RWPE2 (cell line): ENCODE data around the gene PNPLA6.

Source experiments
- ATAC-seq: fragments of 200-7000 bp; cut with Tn5 transposase; 3 replicates; pipeline ENCODE4 v1.9.1; 2021; ENCODE audit warnings: low read depth
- DNase-seq: peaks from one replicate; pipeline ENCODE4 v3.0.0-alpha.2; 2020; ENCODE audit warnings: low spot score
- H3K27ac ChIP-seq: fragments of 450-650 bp; 2 replicates; pipeline ENCODE4 v1.5.1; 2017; ENCODE audit warnings: mild to moderate bottlenecking; ENCODE audit not compliant: poor library complexity, severe bottlenecking
- H3K27me3 ChIP-seq: fragments of 250-450 bp; sonication (Bioruptor Pico); 2 replicates; pipeline ENCODE4 v1.5.1; 2021; ENCODE audit warnings: mild to moderate bottlenecking, moderate library complexity; ENCODE audit not compliant: insufficient read depth, poor library complexity, severe bottlenecking
- H3K36me3 ChIP-seq: fragments of 250-450 bp; sonication (Bioruptor Pico); 2 replicates; pipeline ENCODE4 v1.5.1; 2020; ENCODE audit warnings: low read depth, mild to moderate bottlenecking, moderate library complexity
- H3K4me1 ChIP-seq: fragments of 250-450 bp; sonication (Bioruptor Pico); 2 replicates; pipeline ENCODE4 v1.5.1; 2021; ENCODE audit warnings: mild to moderate bottlenecking, moderate library complexity; ENCODE audit not compliant: insufficient read depth, poor library complexity, severe bottlenecking
- H3K4me3 ChIP-seq: fragments of 250-450 bp; sonication (Bioruptor Pico); 2 replicates; pipeline ENCODE4 v1.5.1; 2021; ENCODE audit warnings: mild to moderate bottlenecking, moderate library complexity; ENCODE audit not compliant: severe bottlenecking
- H3K9me3 ChIP-seq: fragments of 250-450 bp; sonication (Bioruptor Pico); 2 replicates; pipeline ENCODE4 v1.5.1; 2021; ENCODE audit warnings: mild to moderate bottlenecking, moderate library complexity; ENCODE audit not compliant: severe bottlenecking
- TF ChIP-seq, protein P1 (sequence below): fragments of 450-650 bp; IDR thresholded peaks from one replicate; pipeline ENCODE4 v1.5.1; 2017; ENCODE audit warnings: mild to moderate bottlenecking, moderate library complexity; ENCODE audit not compliant: poor library complexity, severe bottlenecking

PNPLA6 gene

DNA sequence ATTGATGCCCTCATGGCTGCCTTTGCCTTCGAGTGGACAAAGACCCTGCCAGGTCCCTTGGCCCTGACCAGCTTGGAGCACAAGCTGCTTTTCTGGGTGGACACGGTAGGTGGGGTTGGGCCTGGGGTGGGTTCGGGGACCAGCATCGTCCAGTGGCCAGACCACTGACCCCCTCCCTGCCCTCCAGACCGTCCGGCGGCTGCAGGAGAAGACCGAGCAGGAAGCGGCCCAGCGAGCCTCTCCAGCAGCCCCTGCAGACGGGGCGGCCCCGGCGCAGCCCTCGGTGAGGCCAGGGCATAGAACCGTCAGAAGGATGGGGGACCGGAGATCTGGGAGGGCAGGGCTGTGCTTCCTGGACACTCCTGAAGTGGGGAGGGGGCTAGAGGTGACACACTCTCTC, 70.8 kb downstream of the PNPLA6 start:
- H3K36me3 ChIP-seq, result peaks cover 2% of the 10 kb centered on the region; the same call in 1 of the 2 replicates
- H3K4me1 ChIP-seq, result no peaks in the 10 kb centered on the region
- H3K4me3 ChIP-seq, result no peak overlapping the region
- no peak overlapping the region for H3K27ac ChIP-seq
- TF ChIP-seq, protein P1, sequence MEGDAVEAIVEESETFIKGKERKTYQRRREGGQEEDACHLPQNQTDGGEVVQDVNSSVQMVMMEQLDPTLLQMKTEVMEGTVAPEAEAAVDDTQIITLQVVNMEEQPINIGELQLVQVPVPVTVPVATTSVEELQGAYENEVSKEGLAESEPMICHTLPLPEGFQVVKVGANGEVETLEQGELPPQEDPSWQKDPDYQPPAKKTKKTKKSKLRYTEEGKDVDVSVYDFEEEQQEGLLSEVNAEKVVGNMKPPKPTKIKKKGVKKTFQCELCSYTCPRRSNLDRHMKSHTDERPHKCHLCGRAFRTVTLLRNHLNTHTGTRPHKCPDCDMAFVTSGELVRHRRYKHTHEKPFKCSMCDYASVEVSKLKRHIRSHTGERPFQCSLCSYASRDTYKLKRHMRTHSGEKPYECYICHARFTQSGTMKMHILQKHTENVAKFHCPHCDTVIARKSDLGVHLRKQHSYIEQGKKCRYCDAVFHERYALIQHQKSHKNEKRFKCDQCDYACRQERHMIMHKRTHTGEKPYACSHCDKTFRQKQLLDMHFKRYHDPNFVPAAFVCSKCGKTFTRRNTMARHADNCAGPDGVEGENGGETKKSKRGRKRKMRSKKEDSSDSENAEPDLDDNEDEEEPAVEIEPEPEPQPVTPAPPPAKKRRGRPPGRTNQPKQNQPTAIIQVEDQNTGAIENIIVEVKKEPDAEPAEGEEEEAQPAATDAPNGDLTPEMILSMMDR, result no peak
- no peak for DNase-seq
- ATAC-seq, result no peak
- no peaks in the 10 kb centered on the region for H3K27me3 ChIP-seq
- H3K9me3 ChIP-seq, result no peaks in the 10 kb centered on the region

DNA sequence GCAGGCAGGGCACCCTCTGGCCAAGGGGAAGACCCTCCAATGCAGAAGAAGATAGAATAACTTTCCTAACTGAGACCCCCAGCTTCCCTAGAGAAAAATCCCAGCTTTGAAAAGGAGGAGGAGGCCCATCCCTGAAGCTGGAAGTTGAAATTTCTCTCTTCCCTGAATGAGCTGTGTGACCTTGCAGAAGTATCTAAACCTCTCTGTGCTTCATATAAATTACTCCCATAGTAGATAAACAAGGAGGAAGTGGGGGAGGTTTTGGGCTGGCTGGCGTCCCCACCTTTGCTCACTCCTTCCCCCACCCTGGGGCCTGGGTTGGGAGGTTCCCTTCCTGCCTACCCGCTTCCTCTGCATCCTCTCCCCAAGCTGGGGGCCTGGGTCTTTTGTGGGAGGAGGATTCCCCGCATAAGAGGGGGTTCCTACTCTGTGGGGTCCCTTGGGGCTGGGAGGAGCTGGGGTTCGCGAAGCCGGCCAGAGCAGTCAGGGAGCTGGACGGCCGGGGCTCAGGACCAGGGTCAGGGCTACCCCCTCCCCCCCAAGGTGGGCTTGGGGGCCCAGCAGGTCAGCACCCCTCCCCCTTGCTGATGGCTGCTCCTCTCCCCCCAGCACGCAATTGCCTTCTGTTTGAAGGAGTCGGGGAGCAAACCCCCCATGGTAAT, 71.8 kb downstream of the PNPLA6 start:
- TF ChIP-seq, protein P1, result no peak
- no peaks in the 10 kb centered on the region for H3K27me3 ChIP-seq
- no peak for ATAC-seq

GRCh38 chr19:7607874-7608560, 72.5 kb downstream of the PNPLA6 start:
- no peak for ATAC-seq
- Histone ChIP-seq H3K9me3 (no peaks in the 10 kb centered on the region), H3K27me3 (no peaks in the 10 kb centered on the region), H3K36me3 (peaks cover 3% of the 10 kb centered on the region; the same call in 1 of the 2 replicates), H3K4me3 (no peak overlapping the region), H3K27ac (no peak overlapping the region), H3K4me1 (no peaks in the 10 kb centered on the region)
- TF ChIP-seq, protein P1, result no peak
- DNase-seq, result peak; percentile 47

More for the DNA sequence above, 71.8 kb downstream of the PNPLA6 start:
- Histone ChIP-seq H3K36me3 (peaks cover 3% of the 10 kb centered on the region; the same call in 1 of the 2 replicates), H3K4me1 (no peaks in the 10 kb centered on the region), H3K9me3 (no peaks in the 10 kb centered on the region), H3K27ac (no peak overlapping the region), H3K4me3 (no peak overlapping the region)
- no peak for DNase-seq

DNA sequence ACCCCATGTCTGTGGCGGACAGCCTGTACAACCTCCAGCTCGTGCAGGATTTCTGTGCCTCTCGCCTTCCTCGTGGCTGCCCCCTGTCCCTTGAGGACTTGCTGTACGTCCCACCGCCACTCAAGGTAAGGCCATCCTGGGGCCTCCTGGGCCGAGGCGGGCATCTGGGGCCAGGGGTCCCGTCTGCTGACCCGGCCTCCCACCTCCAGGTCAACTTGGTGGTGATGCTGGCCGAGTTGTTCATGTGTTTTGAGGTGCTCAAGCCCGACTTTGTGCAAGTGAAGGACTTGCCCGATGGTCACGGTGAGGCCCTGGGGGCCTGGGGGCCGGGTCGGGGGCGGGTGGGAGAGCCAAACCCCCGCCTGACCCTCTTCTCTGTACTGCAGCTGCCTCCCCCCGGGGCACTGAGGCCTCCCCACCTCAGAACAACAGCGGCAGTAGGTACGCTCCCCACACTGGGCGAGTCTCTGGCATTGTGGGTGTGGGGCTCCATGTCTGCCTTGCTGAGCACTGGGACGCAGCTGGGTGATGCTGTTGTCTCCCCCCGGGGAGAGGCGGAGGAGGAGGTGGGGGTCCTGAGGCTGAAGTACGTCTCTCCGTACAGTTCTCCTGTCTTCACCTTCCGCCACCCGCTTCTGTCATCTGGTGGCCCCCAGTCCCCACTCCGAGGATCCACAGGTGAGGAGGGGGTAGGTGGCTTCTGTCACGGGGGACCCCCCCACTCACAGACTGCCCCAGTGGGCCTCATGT, 75.1 kb downstream of the PNPLA6 start:
- Histone ChIP-seq H3K36me3 (peaks cover 3% of the 10 kb centered on the region; the same call in 1 of the 2 replicates), H3K4me3 (no peak overlapping the region), H3K9me3 (no peaks in the 10 kb centered on the region), H3K27me3 (no peaks in the 10 kb centered on the region), H3K4me1 (no peaks in the 10 kb centered on the region), H3K27ac (no peak overlapping the region)
- TF ChIP-seq, protein P1, result no peak
- no peak for DNase-seq
- no peak for ATAC-seq
